Muscle layer of colon (tissue), 2 donors: Measurements from ENCODE around the gene TTC13.

ENCODE experiments used
- H3K27ac ChIP-seq: one replicate; pipeline ENCODE4 v1.7.0; 2013; ENCODE audit warnings: low read depth, mild to moderate bottlenecking, low read length, moderate library complexity
- H3K27me3 ChIP-seq, 2 donors: one replicate each; pipeline ENCODE4 v1.7.0; 2013; ENCODE audit warnings: low read length in 2 of 2, mild to moderate bottlenecking in 2 of 2; ENCODE audit not compliant: insufficient read depth in 2 of 2, control insufficient read depth in 1 of 2
- H3K36me3 ChIP-seq: one replicate; pipeline ENCODE4 v1.7.0; 2013; ENCODE audit warnings: mild to moderate bottlenecking, low read length; ENCODE audit not compliant: insufficient read depth
- H3K4me1 ChIP-seq: one replicate; pipeline ENCODE4 v1.7.0; 2013; ENCODE audit warnings: mild to moderate bottlenecking, low read length; ENCODE audit not compliant: insufficient read depth
- H3K4me3 ChIP-seq, 2 donors: one replicate each; pipeline ENCODE4 v1.7.0; 2013; ENCODE audit warnings: low read length in 2 of 2, low read depth in 1 of 2, mild to moderate bottlenecking in 1 of 2, moderate library complexity in 1 of 2
- H3K9ac ChIP-seq: one replicate; pipeline ENCODE4 v1.7.0; 2013; ENCODE audit warnings: low read length
- H3K9me3 ChIP-seq: one replicate; pipeline ENCODE4 v1.7.0; 2013; ENCODE audit warnings: mild to moderate bottlenecking, low read length
- donor health status: abdominal sarcoma.
- donor health status: Adenocarcinoma of cecum.

Gene TTC13

GRCh38 chr1:230867101-230867902 lies 111.4 kb downstream of the TTC13 start:
- Histone ChIP-seq H3K9ac (peak overlapping the region; percentile 68), H3K9me3 (no peaks in the 10 kb centered on the region), H3K27ac (peak overlapping the region; percentile 75), H3K36me3 (no peaks in the 10 kb centered on the region), H3K4me1 (peaks cover 46% of the 10 kb centered on the region), H3K4me3 (peak overlapping the region; percentile 73 to 89), H3K27me3 (no peaks in the 10 kb centered on the region)

GRCh38 chr1:230866171-230867070 lies 112.2 kb downstream of the TTC13 start:
- Histone ChIP-seq H3K9ac (peak overlapping the region; percentile 8), H3K4me1 (peaks cover 46% of the 10 kb centered on the region), H3K36me3 (no peaks in the 10 kb centered on the region), H3K4me3 (peak overlapping the region; percentile 73 to 89), H3K27me3 (no peaks in the 10 kb centered on the region), H3K9me3 (no peaks in the 10 kb centered on the region), H3K27ac (no peak overlapping the region)

GRCh38 chr1:230865062-230865817 lies 113.4 kb downstream of the TTC13 start:
- H3K9me3 ChIP-seq: no peaks in the 10 kb centered on the region
- no peak overlapping the region for H3K9ac ChIP-seq
- peak overlapping the region in 1 of 2 donors; percentile 4 for H3K4me3 ChIP-seq
- no peak overlapping the region for H3K27ac ChIP-seq
- H3K36me3 ChIP-seq: no peaks in the 10 kb centered on the region
- H3K27me3 ChIP-seq: no peaks in the 10 kb centered on the region
- peaks cover 46% of the 10 kb centered on the region for H3K4me1 ChIP-seq

DNA sequence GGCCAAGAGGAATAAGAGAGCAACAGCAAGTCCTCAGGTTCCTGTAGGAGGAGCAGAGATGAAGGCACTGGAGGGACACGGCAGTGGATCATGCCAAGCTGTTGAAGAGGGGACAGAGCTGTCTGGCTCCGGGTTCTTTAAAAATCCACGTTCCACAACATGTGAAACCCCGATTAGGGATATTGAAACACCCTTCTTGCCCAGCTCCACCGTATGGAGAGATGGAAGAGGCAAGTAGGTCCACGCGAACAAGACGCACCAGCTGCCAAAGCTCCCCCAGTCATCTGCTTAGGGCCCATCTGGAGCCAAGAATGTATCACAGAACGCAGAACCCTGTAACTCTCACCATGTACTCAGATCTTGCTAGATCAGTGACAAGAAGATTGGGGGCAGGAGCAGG lies 114.2 kb downstream of the TTC13 start:
- H3K4me3 ChIP-seq: no peak overlapping the region
- H3K9me3 ChIP-seq: no peaks in the 10 kb centered on the region
- H3K9ac ChIP-seq: no peak overlapping the region
- no peaks in the 10 kb centered on the region for H3K36me3 ChIP-seq
- peaks cover 45% of the 10 kb centered on the region for H3K4me1 ChIP-seq
- no peaks in the 10 kb centered on the region for H3K27me3 ChIP-seq
- no peak overlapping the region for H3K27ac ChIP-seq

- H3K27me3 ChIP-seq: no peaks in the 10 kb centered on the region
- peaks cover 44% of the 10 kb centered on the region for H3K4me1 ChIP-seq
- no peaks in the 10 kb centered on the region for H3K9me3 ChIP-seq
- no peak overlapping the region for H3K9ac ChIP-seq
- H3K27ac ChIP-seq: no peak overlapping the region
- no peak overlapping the region for H3K4me3 ChIP-seq
- no peaks in the 10 kb centered on the region for H3K36me3 ChIP-seq
These were observed 115.2 kb downstream of the TTC13 start for GRCh38 chr1:230863449-230863848.

DNA sequence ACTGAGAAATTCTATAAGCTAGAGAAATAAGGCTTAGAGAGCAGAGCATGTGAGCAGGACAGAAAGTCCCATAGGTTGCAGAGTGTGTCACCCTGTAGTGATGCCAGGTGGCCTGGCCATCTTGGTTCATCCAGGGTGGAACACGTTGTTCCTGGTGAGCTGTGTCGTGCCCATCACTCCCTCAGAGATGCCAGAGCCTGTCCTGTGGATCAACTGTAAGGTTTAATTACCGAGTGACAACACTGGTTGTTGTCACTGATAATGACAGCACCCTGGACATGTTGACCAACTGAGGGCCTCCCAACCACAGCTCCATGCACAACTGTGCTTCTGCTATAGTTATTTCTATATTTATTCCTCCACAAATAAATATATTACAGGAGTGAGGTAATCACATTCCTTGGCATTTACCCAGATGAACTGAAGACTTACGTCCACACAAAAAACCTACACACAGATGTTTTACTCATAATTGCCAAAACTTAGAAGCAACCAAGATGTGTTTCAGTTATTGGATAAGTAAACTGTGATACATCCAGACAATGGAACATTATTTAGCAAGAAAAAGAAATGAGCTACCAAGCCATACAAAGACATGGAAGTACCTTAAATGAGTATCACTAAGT lies 116.6 kb downstream of the TTC13 start:
- Histone ChIP-seq H3K9ac (no peak overlapping the region), H3K36me3 (no peaks in the 10 kb centered on the region), H3K4me1 (peaks cover 40% of the 10 kb centered on the region), H3K9me3 (no peaks in the 10 kb centered on the region), H3K27me3 (no peaks in the 10 kb centered on the region), H3K4me3 (no peak overlapping the region), H3K27ac (no peak overlapping the region)

GRCh38 chr1:230861489-230861888 lies 117.2 kb downstream of the TTC13 start:
- Histone ChIP-seq H3K4me3 (no peak overlapping the region), H3K4me1 (peaks cover 36% of the 10 kb centered on the region), H3K27me3 (no peaks in the 10 kb centered on the region), H3K9me3 (no peaks in the 10 kb centered on the region), H3K36me3 (no peaks in the 10 kb centered on the region), H3K27ac (no peak overlapping the region), H3K9ac (no peak overlapping the region)

DNA sequence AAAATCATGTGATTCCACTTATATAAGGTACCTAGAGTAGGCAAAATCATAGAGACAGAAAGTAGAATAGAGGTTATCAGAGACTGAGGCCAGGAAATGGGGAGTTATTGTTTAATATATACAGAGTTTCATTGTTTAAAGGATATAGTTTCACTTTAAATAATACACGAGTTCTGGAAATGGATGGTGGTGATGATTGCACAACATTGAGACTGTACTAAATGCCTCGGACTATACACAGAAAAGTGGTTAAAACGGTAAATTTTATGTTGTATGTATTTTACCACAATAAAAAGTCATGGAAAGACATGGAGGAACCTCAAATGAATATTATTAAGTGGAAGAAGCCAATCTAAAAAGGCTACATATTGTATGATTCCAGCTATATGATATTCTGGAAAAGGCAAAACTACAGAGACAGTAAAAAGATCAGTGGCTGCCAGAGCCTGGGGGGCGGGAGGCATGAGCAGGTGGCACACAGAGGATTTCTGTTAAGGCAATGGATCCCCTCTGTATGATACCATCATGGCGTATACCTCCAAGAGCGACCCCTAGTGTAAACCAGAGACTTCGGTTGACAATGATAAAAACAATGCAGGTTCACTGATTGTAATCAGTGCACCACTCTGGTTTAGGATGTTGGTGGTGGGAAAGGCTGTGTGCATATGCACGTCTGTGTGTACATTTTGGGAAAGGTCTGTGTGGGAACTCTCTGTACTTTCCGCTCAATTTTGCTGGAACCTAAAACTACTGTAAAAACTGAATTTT lies 117.9 kb downstream of the TTC13 start:
- H3K27me3 ChIP-seq: no peaks in the 10 kb centered on the region
- no peak overlapping the region for H3K9ac ChIP-seq
- H3K36me3 ChIP-seq: no peaks in the 10 kb centered on the region
- H3K27ac ChIP-seq: no peak overlapping the region
- no peak overlapping the region for H3K4me3 ChIP-seq
- no peaks in the 10 kb centered on the region for H3K9me3 ChIP-seq
- peaks cover 29% of the 10 kb centered on the region for H3K4me1 ChIP-seq

DNA sequence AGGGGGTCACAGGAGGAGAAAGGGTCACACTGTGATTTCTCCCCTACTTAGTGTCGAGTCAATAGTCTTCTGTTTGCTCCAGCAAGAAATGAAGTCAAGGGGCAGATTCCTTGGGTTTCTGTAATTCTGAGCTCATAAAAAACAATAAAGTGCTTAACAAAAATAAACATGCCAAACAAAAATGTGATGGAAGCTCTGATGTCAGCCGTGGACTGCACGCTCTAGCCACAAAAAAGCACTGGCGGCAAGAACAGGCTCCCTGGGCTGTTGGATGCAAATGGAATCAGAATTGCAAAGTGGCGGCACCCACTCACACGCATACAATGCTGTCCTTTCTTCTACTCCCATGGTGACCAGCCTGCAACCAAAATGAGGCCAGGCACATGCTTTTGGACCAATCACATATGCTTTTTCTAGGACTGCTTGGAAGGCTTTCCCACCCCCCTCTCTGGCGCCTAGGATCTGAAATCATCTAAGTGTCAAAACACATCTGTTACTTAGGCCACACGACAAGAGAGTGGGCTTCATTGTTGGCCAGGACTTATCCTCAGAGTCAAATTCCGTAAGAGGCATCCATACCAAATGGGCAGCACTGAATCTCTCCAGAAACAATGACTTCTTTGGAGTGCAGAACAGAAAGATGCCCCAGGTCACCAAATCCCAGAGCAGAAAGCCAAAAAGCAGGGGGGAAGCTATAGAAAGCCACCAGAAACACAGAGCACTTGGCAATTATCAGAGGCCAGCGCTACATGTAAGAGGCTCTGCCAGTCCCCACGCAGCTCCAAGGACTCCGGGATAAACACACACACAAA lies 119.5 kb downstream of the TTC13 start:
- Histone ChIP-seq H3K36me3 (peaks cover 10% of the 10 kb centered on the region), H3K4me1 (peaks cover 13% of the 10 kb centered on the region), H3K4me3 (no peak overlapping the region), H3K27me3 (no peaks in the 10 kb centered on the region), H3K9ac (no peak overlapping the region), H3K27ac (no peak overlapping the region), H3K9me3 (no peaks in the 10 kb centered on the region)
